Suprapubic skin (tissue), 4 donors: Measurements from ENCODE around the gene ZNF668. TPM values are rescaled to one million over a fixed set of nuclear protein-coding genes. Genes with fewer than 3 reads are reported as not detected.
"Not testable (repeated sequence)": the region's sequence is repeated elsewhere in the genome, so short reads cannot be mapped to it uniquely, and the experiment has no call there.

Experiments
- DNase-seq, 2 donors: peaks; one replicate each; pipeline ENCODE4 v3.0.0-alpha.2; 2019; ENCODE audit warnings: low spot score in 2 of 2
- H3K27ac ChIP-seq: fragments of 200-600 bp; sonication (generic); one replicate; pipeline ENCODE4 v1.5.1; 2019
- H3K27me3 ChIP-seq: fragments of 200-600 bp; sonication (generic); one replicate; pipeline ENCODE4 v1.5.1; 2019
- H3K36me3 ChIP-seq: fragments of 200-600 bp; sonication (generic); one replicate; pipeline ENCODE4 v1.5.1; 2019
- H3K4me1 ChIP-seq: fragments of 200-600 bp; sonication (generic); one replicate; pipeline ENCODE4 v1.5.1; 2019
- H3K4me3 ChIP-seq: fragments of 200-600 bp; sonication (generic); one replicate; pipeline ENCODE4 v1.5.1; 2019; ENCODE audit warnings: mild to moderate bottlenecking
- H3K9me3 ChIP-seq: fragments of 200-600 bp; sonication (generic); one replicate; pipeline ENCODE4 v1.5.1; 2019
- CTCF ChIP-seq, 2 donors: fragments of 200-600 bp in 1 of 2; fragments of 450-650 bp in 1 of 2; sonication (generic) in 1 of 2; IDR thresholded peaks; one replicate each; pipeline ENCODE4 v1.5.1; 2016 to 2019; ENCODE audit warnings: antibody characterized with exemption in 2 of 2, mild to moderate bottlenecking in 1 of 2, moderate library complexity in 1 of 2
- EP300 ChIP-seq: sonication (generic); formaldehyde crosslinking; IDR thresholded peaks from one replicate; pipeline ENCODE4 v1.6.1; 2017; ENCODE audit warnings: antibody characterized with exemption
- POLR2A ChIP-seq, 2 donors: fragments of 450-650 bp; IDR thresholded peaks; one replicate each; pipeline ENCODE4 v1.6.1; 2017; ENCODE audit warnings: antibody characterized with exemption in 2 of 2, mild to moderate bottlenecking in 2 of 2, moderate library complexity in 2 of 2
- POLR2AphosphoS5 ChIP-seq, 3 donors: sonication (generic); formaldehyde crosslinking; IDR thresholded peaks; one replicate each; pipeline ENCODE4 v1.6.1; 2017; ENCODE audit warnings: antibody characterized with exemption in 3 of 3
- WGBS: methylation state at CpG from one replicate; pipeline ENCODE4 v1.1.5; 2018; 5-methylcytosine and 5-hydroxymethylcytosine counted together
- total RNA-seq, 4 donors: library from RNA; depleted of rRNA; stranded (reverse); fragments of >200 nt; gene quantifications; one replicate each; pipeline ENCODE4 v1.1.0, GENCODE V29; 2016

The ZNF668 gene
- total RNA-seq, 4 donors from 2014 or later: 9.0 to 15.9 (median 12.6) TPM

- no peak overlapping the region for H3K27ac ChIP-seq
- H3K4me3 ChIP-seq: no peak overlapping the region
- H3K4me1 ChIP-seq: peaks cover 45% of the 10 kb centered on the region
- 90% methylated on average over 28 of the region's 28 CpGs for WGBS
- no peak for DNase-seq
- peaks cover 25% of the 10 kb centered on the region for H3K36me3 ChIP-seq
- no peaks in the 10 kb centered on the region for H3K27me3 ChIP-seq
- H3K9me3 ChIP-seq: no peaks in the 10 kb centered on the region
- TF ChIP-seq EP300 (no peak), POLR2A (IDR thresholded peaks at IDR 0.05) (no peak), CTCF (IDR thresholded peaks at IDR 0.05) (no peak), POLR2AphosphoS5 (IDR thresholded peaks at IDR 0.05) (no peak)
Observed at GRCh38 chr16:31106509-31107464, 32.7 kb upstream of the ZNF668 start.

- Histone ChIP-seq H3K27ac (no peak overlapping the region), H3K4me3 (peak overlapping the region; percentile 29), H3K4me1 (peaks cover 35% of the 10 kb centered on the region), H3K27me3 (no peaks in the 10 kb centered on the region), H3K36me3 (peaks cover 15% of the 10 kb centered on the region), H3K9me3 (no peaks in the 10 kb centered on the region)
- peak; percentile 67 to 84 for TF ChIP-seq CTCF (IDR thresholded peaks at IDR 0.05)
- TF ChIP-seq EP300: no peak
- TF ChIP-seq POLR2AphosphoS5 (IDR thresholded peaks at IDR 0.05): peak in 2 of 3 donors; percentile 57 to 61
- no peak for TF ChIP-seq POLR2A (IDR thresholded peaks at IDR 0.05)
- 9% methylated on average over 33 of the region's 33 CpGs for WGBS
- DNase-seq: peak; percentile 92 to 95
Observed at GRCh38 chr16:31105677-31106213, 31.7 kb upstream of the ZNF668 start.

- not testable (repeated sequence) for H3K4me1 ChIP-seq, H3K27me3 ChIP-seq, H3K36me3 ChIP-seq, H3K9me3 ChIP-seq, H3K27ac ChIP-seq, H3K4me3 ChIP-seq, DNase-seq
- 87% methylated on average over 13 of the region's 13 CpGs for WGBS
Observed at GRCh38 chr16:31100876-31101641, 27.0 kb upstream of the ZNF668 start.

- Histone ChIP-seq H3K27ac (no peak overlapping the region), H3K36me3 (no peaks in the 10 kb centered on the region), H3K9me3 (no peaks in the 10 kb centered on the region), H3K27me3 (no peaks in the 10 kb centered on the region), H3K4me3 (no peak overlapping the region), H3K4me1 (peaks cover 9% of the 10 kb centered on the region)
- 72% methylated on average over 4 of the region's 4 CpGs for WGBS
- DNase-seq: no peak
- no peak for TF ChIP-seq CTCF (IDR thresholded peaks at IDR 0.05)
- no peak for TF ChIP-seq POLR2AphosphoS5 (IDR thresholded peaks at IDR 0.05)
- no peak for TF ChIP-seq EP300
- no peak for TF ChIP-seq POLR2A (IDR thresholded peaks at IDR 0.05)
Observed at GRCh38 chr16:31099860-31100638, 26.0 kb upstream of the ZNF668 start.

- Histone ChIP-seq H3K4me1 (peaks cover 27% of the 10 kb centered on the region), H3K4me3 (peak within 1 kb of the TSS; percentile 87), H3K27ac (peak within 1 kb of the TSS; percentile 86), H3K27me3 (no peaks in the 10 kb centered on the region), H3K36me3 (peaks cover 13% of the 10 kb centered on the region), H3K9me3 (no peaks in the 10 kb centered on the region)
- DNase-seq: peak; percentile 97
- 0% methylated on average over 26 of the region's 69 CpGs for WGBS
- TF ChIP-seq CTCF (IDR thresholded peaks at IDR 0.05) (no peak), EP300 (no peak), POLR2AphosphoS5 (IDR thresholded peaks at IDR 0.05) (peak in 2 of 3 donors; percentile 57 to 65), POLR2A (IDR thresholded peaks at IDR 0.05) (peak in 1 of 2 donors; percentile 25)
Observed at GRCh38 chr16:31094424-31095120, 20.5 kb upstream of the ZNF668 start, which contains the start of gene VKORC1. Gene VKORC1, minus strand, starts transcription at chr16:31094797. Its CDS starts 68 bp downstream, at chr16:31094729.
